SK-N-SH treated with all-trans-retinoic acid at 6 μM for 48 hours (cell line): ENCODE results near the gene SAC3D1.
A peak's percentile ranks its signal among the peaks of the same experiment; 100 is the strongest.

Experiments used
- ATAC-seq: fragments of 200-7000 bp; cut with Tn5 transposase; 3 replicates; pipeline ENCODE4 v1.9.1; 2020; ENCODE audit warnings: mild to moderate bottlenecking, moderate library complexity
- ARNTL ChIP-seq: fragments of 450-650 bp; formaldehyde crosslinking; IDR thresholded peaks from 2 replicates; pipeline ENCODE4 v1.5.0; 2020; ENCODE audit warnings: low read depth, mild to moderate bottlenecking, moderate library complexity, borderline replicate concordance
- BACH2 ChIP-seq: fragments of 250-450 bp; sonication (Bioruptor Pico); IDR thresholded peaks from 2 replicates; pipeline ENCODE4 v1.9.0; 2021; ENCODE audit warnings: mild to moderate bottlenecking, borderline replicate concordance
- CREB5 ChIP-seq: fragments of 250-450 bp; sonication (Bioruptor Pico); IDR thresholded peaks from 2 replicates; pipeline ENCODE4 v1.5.1; 2020; ENCODE audit warnings: low read depth, mild to moderate bottlenecking, moderate library complexity
- CSDC2 ChIP-seq: fragments of 250-450 bp; sonication (Bioruptor Pico); IDR thresholded peaks from 2 replicates; pipeline ENCODE4 v1.5.0; 2020; ENCODE audit warnings: mild to moderate bottlenecking, moderate library complexity
- ESRRG ChIP-seq: fragments of 250-450 bp; sonication (Bioruptor Pico); IDR thresholded peaks from 2 replicates; pipeline ENCODE4 v1.6.1; 2021; ENCODE audit warnings: mild to moderate bottlenecking
- GLIS3 ChIP-seq: fragments of 250-450 bp; sonication (Bioruptor Pico); IDR thresholded peaks from 2 replicates; pipeline ENCODE4 v1.5.0; 2020; ENCODE audit warnings: mild to moderate bottlenecking, moderate library complexity
- ISL1 ChIP-seq: fragments of 250-450 bp; sonication (Bioruptor Pico); IDR thresholded peaks from 2 replicates; pipeline ENCODE4 v2.1.2; 2022; ENCODE audit warnings: mild to moderate bottlenecking, moderate library complexity
- OSR1 ChIP-seq: fragments of 250-450 bp; sonication (Bioruptor Pico); IDR thresholded peaks from 2 replicates; pipeline ENCODE4 v1.8.0; 2022; ENCODE audit warnings: moderate library complexity, mild to moderate bottlenecking, inconsistent platforms
- PATZ1 ChIP-seq: fragments of 250-450 bp; sonication (Bioruptor Pico); IDR thresholded peaks from 2 replicates; pipeline ENCODE4 v1.8.0; 2020; ENCODE audit warnings: mild to moderate bottlenecking, moderate library complexity, borderline replicate concordance
- PPARA ChIP-seq: fragments of 250-450 bp; sonication (Bioruptor Pico); IDR thresholded peaks from 2 replicates; pipeline ENCODE4 v1.5.0; 2020; ENCODE audit warnings: mild to moderate bottlenecking, borderline replicate concordance
- TCF4 ChIP-seq: fragments of 250-450 bp; sonication (Bioruptor Pico); IDR thresholded peaks from 2 replicates; pipeline ENCODE4 v1.8.0; 2021; ENCODE audit warnings: mild to moderate bottlenecking, moderate library complexity, borderline replicate concordance
- TOX ChIP-seq: fragments of 250-450 bp; sonication (Bioruptor Pico); IDR thresholded peaks from 2 replicates; pipeline ENCODE4 v1.8.0; 2021; ENCODE audit warnings: mild to moderate bottlenecking, moderate library complexity, borderline replicate concordance
- TSHZ2 ChIP-seq: fragments of 250-450 bp; sonication (Bioruptor Pico); IDR thresholded peaks from 2 replicates; pipeline ENCODE4 v1.5.0; 2020; ENCODE audit warnings: mild to moderate bottlenecking, moderate library complexity
- ZC3H10 ChIP-seq: fragments of 250-450 bp; sonication (Bioruptor Pico); IDR thresholded peaks from 2 replicates; pipeline ENCODE4 v1.5.1; 2021; ENCODE audit warnings: mild to moderate bottlenecking, moderate library complexity
- ZFP3 ChIP-seq: fragments of 250-450 bp; sonication (Bioruptor Pico); IDR thresholded peaks from 2 replicates; pipeline ENCODE4 v1.5.0; 2020; ENCODE audit warnings: mild to moderate bottlenecking, moderate library complexity
- ZNF8 ChIP-seq: fragments of 450-650 bp; formaldehyde crosslinking; IDR thresholded peaks from 2 replicates; pipeline ENCODE4 v1.5.0; 2020; ENCODE audit warnings: mild to moderate bottlenecking, moderate library complexity
- TF ChIP-seq, protein P1 (sequence below): fragments of 250-450 bp; sonication (Bioruptor Pico); IDR thresholded peaks from 2 replicates; pipeline ENCODE4 v1.8.0; 2021; ENCODE audit warnings: low read depth, mild to moderate bottlenecking, moderate library complexity, borderline replicate concordance

SAC3D1 gene

DNA sequence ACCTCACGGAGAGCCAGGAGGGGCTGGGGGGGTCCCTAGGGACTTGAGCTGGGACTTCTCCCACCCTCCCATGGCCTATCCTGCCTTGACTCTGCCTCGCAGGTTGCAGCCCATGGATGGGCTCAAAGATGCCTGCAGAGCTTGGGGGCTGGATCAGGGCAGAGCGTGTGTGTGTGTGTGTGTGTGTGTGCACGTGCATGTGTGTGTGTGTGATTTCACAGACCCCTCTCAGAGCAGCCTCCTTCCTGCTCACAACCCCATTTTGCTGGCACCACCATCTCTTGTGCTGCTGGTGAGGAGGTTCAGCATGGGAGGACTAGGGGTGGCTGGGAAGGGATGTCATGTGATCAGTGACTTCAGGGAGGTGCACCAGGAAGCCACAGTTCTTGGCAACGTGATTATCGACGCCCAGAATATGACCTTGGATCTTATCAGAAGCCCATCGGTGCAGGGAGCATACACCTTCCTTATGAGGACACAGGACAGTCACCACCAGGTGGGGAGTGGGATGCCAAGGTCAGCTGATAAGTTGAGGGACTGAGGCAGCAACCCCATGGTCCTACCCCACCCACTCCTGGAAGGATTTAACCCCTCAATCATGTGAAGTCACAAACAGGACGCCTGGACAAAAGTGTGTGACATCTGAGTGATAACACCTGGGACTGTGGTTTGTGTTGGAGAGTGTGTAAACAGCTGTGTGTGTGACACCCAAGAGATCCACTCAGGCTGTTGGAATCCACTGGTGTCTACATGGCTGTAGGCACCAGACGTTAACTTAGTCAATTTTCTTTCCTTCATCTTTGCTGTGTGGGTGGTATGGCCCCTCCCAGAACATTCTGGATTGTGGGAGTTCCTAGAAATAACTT is 19.2 kb downstream of the SAC3D1 start:
- ATAC-seq: no peak
- TF ChIP-seq ZFP3 (CRISPR knock-in tag) (no peak), ARNTL (CRISPR knock-in tag) (no peak), BACH2 (CRISPR knock-in tag) (no peak), TSHZ2 (CRISPR knock-in tag) (no peak), TCF4 (CRISPR knock-in tag) (no peak), OSR1 (CRISPR knock-in tag) (no peak), PPARA (CRISPR knock-in tag) (no peak), CREB5 (no peak), ZNF8 (no peak), ESRRG (CRISPR knock-in tag) (no peak), CSDC2 (CRISPR knock-in tag) (no peak), PATZ1 (CRISPR knock-in tag) (no peak), ISL1 (CRISPR knock-in tag) (no peak)
- TF ChIP-seq, protein P1, sequence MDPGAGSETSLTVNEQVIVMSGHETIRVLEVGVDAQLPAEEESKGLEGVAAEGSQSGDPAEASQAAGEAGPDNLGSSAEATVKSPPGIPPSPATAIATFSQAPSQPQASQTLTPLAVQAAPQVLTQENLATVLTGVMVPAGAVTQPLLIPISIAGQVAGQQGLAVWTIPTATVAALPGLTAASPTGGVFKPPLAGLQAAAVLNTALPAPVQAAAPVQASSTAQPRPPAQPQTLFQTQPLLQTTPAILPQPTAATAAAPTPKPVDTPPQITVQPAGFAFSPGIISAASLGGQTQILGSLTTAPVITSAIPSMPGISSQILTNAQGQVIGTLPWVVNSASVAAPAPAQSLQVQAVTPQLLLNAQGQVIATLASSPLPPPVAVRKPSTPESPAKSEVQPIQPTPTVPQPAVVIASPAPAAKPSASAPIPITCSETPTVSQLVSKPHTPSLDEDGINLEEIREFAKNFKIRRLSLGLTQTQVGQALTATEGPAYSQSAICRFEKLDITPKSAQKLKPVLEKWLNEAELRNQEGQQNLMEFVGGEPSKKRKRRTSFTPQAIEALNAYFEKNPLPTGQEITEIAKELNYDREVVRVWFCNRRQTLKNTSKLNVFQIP (CRISPR knock-in tag): no peak

DNA sequence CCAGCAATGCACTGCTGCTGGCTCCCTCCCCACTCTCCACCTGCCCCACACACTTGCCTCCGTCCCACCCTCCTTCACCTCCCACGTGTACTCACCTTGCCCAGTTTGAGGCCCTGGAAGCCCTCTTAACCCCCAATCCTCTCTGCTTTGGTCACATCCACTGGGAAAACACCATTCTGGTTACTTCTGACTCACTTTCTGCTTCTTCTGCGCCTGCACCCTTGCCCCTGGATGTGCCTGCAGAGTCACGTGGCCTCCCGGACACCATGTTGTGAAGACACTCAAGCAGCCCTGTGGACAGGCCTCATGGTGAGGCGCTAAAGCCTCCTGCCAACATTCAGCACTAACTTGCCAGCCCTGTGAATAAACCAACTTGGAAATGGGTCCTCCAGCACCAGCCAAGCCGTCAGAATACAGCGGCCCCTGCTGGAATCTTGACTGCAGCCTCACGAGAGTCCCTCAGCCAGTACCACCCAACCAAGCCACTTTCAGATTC is 20.0 kb downstream of the SAC3D1 start:
- TF ChIP-seq GLIS3 (CRISPR knock-in tag) (no peak), ZC3H10 (no peak), ESRRG (CRISPR knock-in tag) (no peak), BACH2 (CRISPR knock-in tag) (no peak), TOX (CRISPR knock-in tag) (no peak), TSHZ2 (CRISPR knock-in tag) (no peak), ARNTL (CRISPR knock-in tag) (no peak), ZFP3 (CRISPR knock-in tag) (no peak)
- TF ChIP-seq, protein P1 (CRISPR knock-in tag): no peak
- peak; percentile 17; the same call in 1 of the 3 replicates for ATAC-seq
